CD8-positive, alpha-beta memory T cell (primary cell): Measurements from ENCODE around the gene POLR2C. TPM values are rescaled to one million over a fixed set of nuclear protein-coding genes. Genes with fewer than 3 reads are reported as not detected.
A peak's percentile ranks its signal among the peaks of the same experiment; 100 is the strongest.

Source experiments
- CTCF ChIA-PET: fragments of 350-600 bp; sonication (Branson Sonifier 250); formaldehyde crosslinking; loops from one replicate; lab custom pipeline; 2021; ENCODE audit warnings: antibody characterized with exemption; lab: Charles Lee
- POLR2A ChIA-PET: fragments of 350-600 bp; sonication (Branson Sonifier 250); formaldehyde crosslinking; loops from one replicate; lab custom pipeline; 2021; ENCODE audit warnings: antibody characterized with exemption; lab: Charles Lee
- DNase-seq, 5 donors: peaks; one replicate each; pipeline versions ENCODE4 v3.0.0 to v3.0.0-alpha.2; 2020 to 2022; ENCODE audit warnings: mixed read lengths in 1 of 5
- H3K27ac ChIP-seq: one replicate; pipeline ENCODE4 v1.7.0; 2013; ENCODE audit warnings: low read depth, mild to moderate bottlenecking, low read length, moderate library complexity
- H3K27me3 ChIP-seq: 2 replicates; pipeline ENCODE4 v1.7.0; 2013; ENCODE audit warnings: low read length, mild to moderate bottlenecking; ENCODE audit not compliant: insufficient read depth, poor library complexity, severe bottlenecking
- H3K36me3 ChIP-seq: 2 replicates; pipeline ENCODE4 v1.7.0; 2013; ENCODE audit warnings: mild to moderate bottlenecking, low read length, moderate library complexity; ENCODE audit not compliant: insufficient read depth
- H3K4me1 ChIP-seq: 2 replicates; pipeline ENCODE4 v1.7.0; 2013; ENCODE audit warnings: mild to moderate bottlenecking, low read length, moderate library complexity; ENCODE audit not compliant: insufficient read depth
- H3K4me3 ChIP-seq: 2 replicates; pipeline ENCODE4 v1.7.0; 2013; ENCODE audit warnings: mild to moderate bottlenecking, low read length
- H3K9me3 ChIP-seq: 2 replicates; pipeline ENCODE4 v1.7.0; 2013; ENCODE audit warnings: mild to moderate bottlenecking, low read length
- H3K27ac Mint-ChIP-seq, 8 donors: one replicate each; pipeline ENCODE4 v1.8.0; 2020 to 2021; ENCODE audit warnings: mixed read lengths in 8 of 8, mild to moderate bottlenecking in 6 of 8, inconsistent platforms in 3 of 8, moderate library complexity in 3 of 8
- H3K27me3 Mint-ChIP-seq, 2 donors: one replicate each; pipeline ENCODE4 v1.8.0; 2020 to 2021; ENCODE audit warnings: mixed read lengths in 2 of 2, mild to moderate bottlenecking in 1 of 2, moderate library complexity in 1 of 2
- H3K36me3 Mint-ChIP-seq, 3 donors: one replicate each; pipeline ENCODE4 v1.8.0; 2020 to 2021; ENCODE audit warnings: mixed read lengths in 3 of 3, inconsistent platforms in 1 of 3, mild to moderate bottlenecking in 1 of 3
- H3K4me1 Mint-ChIP-seq, 3 donors: one replicate each; pipeline ENCODE4 v1.8.0; 2020 to 2021; ENCODE audit warnings: mixed read lengths in 3 of 3, inconsistent platforms in 1 of 3, mild to moderate bottlenecking in 1 of 3
- H3K4me3 Mint-ChIP-seq, 7 donors: one replicate each; pipeline ENCODE4 v1.8.0; 2020 to 2021; ENCODE audit warnings: mixed read lengths in 7 of 7, mild to moderate bottlenecking in 6 of 7, moderate library complexity in 4 of 7, inconsistent platforms in 2 of 7
- H3K9me3 Mint-ChIP-seq, 5 donors: one replicate each; pipeline ENCODE4 v1.8.0; 2020 to 2022; ENCODE audit warnings: mixed read lengths in 5 of 5, mild to moderate bottlenecking in 3 of 5, moderate library complexity in 2 of 5, inconsistent platforms in 1 of 5
- polyA plus RNA-seq: library from polyadenylated mRNA; unstranded; fragments of 300-500 nt; fragmentation: Illumina TruSeq; gene quantifications from one replicate; pipeline ENCODE4 v1.2.3, GENCODE V29; 2021
- total RNA-seq, 2 experiments: library from RNA; stranded (reverse); gene quantifications; one replicate each; pipeline ENCODE4 v1.2.3, GENCODE V29; 2021

The POLR2C gene
- total and polyA plus RNA-seq, 3 experiments from 2014 or later: 36.1 to 95.0 (median 92.3) TPM

- no peak overlapping the region for H3K4me3 ChIP-seq
- peaks cover 45% of the 10 kb centered on the region for H3K36me3 ChIP-seq
- no peak for DNase-seq
- no peak overlapping the region for H3K4me3 Mint-ChIP-seq
- no peak overlapping the region for H3K27ac ChIP-seq
- H3K4me1 Mint-ChIP-seq: peaks cover 13 to 22% (median 19%) of the 10 kb centered on the region in 3 donors
- H3K36me3 Mint-ChIP-seq: peaks cover 0 to 58% (median 13%) of the 10 kb centered on the region in 3 donors
- CTCF ChIA-PET: interaction anchor here (0.8 kb wide), 1 partner anchor 10 kb away, joined by 5 read pairs; the partner anchor contains the start of gene POLR2C
- no peaks in the 10 kb centered on the region for H3K27me3 Mint-ChIP-seq
- POLR2A ChIA-PET: interaction anchor here (0.6 kb wide), 1 partner anchor 8 kb away, joined by 3 read pairs; no protein-coding TSS in a partner anchor
- H3K4me1 ChIP-seq: peaks cover 15% of the 10 kb centered on the region
- no peaks in the 10 kb centered on the region for H3K27me3 ChIP-seq
- no peak overlapping the region for H3K27ac Mint-ChIP-seq
- no peaks in the 10 kb centered on the region for H3K9me3 Mint-ChIP-seq
- H3K9me3 ChIP-seq: no peaks in the 10 kb centered on the region
These were observed 10.5 kb upstream of the POLR2C start for GRCh38 chr16:57452021-57452420.

- Histone ChIP-seq H3K27ac (peak overlapping the region; percentile 81), H3K36me3 (peaks cover 28% of the 10 kb centered on the region), H3K4me1 (peaks cover 19% of the 10 kb centered on the region), H3K4me3 (peak overlapping the region; percentile 92), H3K9me3 (no peaks in the 10 kb centered on the region), H3K27me3 (no peaks in the 10 kb centered on the region)
- CTCF ChIA-PET: interaction anchor here (0.8 to 2.4 kb wide), 18 partner anchors 8 to 159 kb away, joined by 3 to 34 read pairs (median 5); partner anchors contain the start of genes CCDC102A, CIAPIN1, COQ9 and DOK4
- Mint-ChIP-seq H3K4me3 (peak overlapping the region; percentile 85 to 100 (median 99)), H3K36me3 (peaks cover 3 to 81% (median 10%) of the 10 kb centered on the region in 3 donors), H3K27me3 (peaks cover 0 to 4% of the 10 kb centered on the region in 2 donors), H3K9me3 (no peaks in the 10 kb centered on the region), H3K4me1 (peaks cover 36 to 42% (median 41%) of the 10 kb centered on the region in 3 donors), H3K27ac (peak overlapping the region; percentile 58 to 100 (median 99))
- DNase-seq: no peak
- POLR2A ChIA-PET: interaction anchor here (1.2 to 2.5 kb wide), 7 partner anchors 15 to 273 kb away, joined by 4 to 22 read pairs (median 5); partner anchors contain the start of genes CCDC102A, CIAPIN1, COQ9 and DOK4
These were observed 491 bp downstream of the POLR2C start for GRCh38 chr16:57462978-57463362.

GRCh38 chr16:57464523-57464922 is 2.0 kb downstream of the POLR2C start:
- CTCF ChIA-PET: interaction anchor here (0.8 to 1.4 kb wide), 4 partner anchors 10 to 164 kb away, joined by 3 to 4 read pairs (median 3); no protein-coding TSS in a partner anchor
- Mint-ChIP-seq H3K4me1 (peaks cover 36 to 45% (median 41%) of the 10 kb centered on the region in 3 donors), H3K36me3 (peaks cover 3 to 82% (median 11%) of the 10 kb centered on the region in 3 donors), H3K27ac (peak overlapping the region in 7 of 8 donors; percentile 0 to 100 (median 74)), H3K4me3 (peak overlapping the region in 3 of 7 donors; percentile 61 to 100 (median 85)), H3K9me3 (no peaks in the 10 kb centered on the region), H3K27me3 (peaks cover 0 to 4% of the 10 kb centered on the region in 2 donors)
- no peaks in the 10 kb centered on the region for H3K27me3 ChIP-seq
- peaks cover 19% of the 10 kb centered on the region for H3K4me1 ChIP-seq
- POLR2A ChIA-PET: interaction anchor here (0.9 to 1.0 kb wide), 2 partner anchors 8 to 17 kb away, joined by 3 to 4 read pairs; partner anchors contain the start of gene COQ9
- no peak overlapping the region for H3K27ac ChIP-seq
- DNase-seq: no peak
- peaks cover 38% of the 10 kb centered on the region for H3K36me3 ChIP-seq
- H3K9me3 ChIP-seq: no peaks in the 10 kb centered on the region
- no peak overlapping the region for H3K4me3 ChIP-seq

- Mint-ChIP-seq H3K4me1 (peaks cover 24 to 34% (median 31%) of the 10 kb centered on the region in 3 donors), H3K4me3 (peak overlapping the region in 1 of 7 donors; percentile 20), H3K27ac (peak overlapping the region in 2 of 8 donors; percentile 23 to 42), H3K27me3 (no peaks in the 10 kb centered on the region), H3K36me3 (peaks cover 0 to 88% (median 10%) of the 10 kb centered on the region in 3 donors), H3K9me3 (no peaks in the 10 kb centered on the region)
- Histone ChIP-seq H3K27ac (no peak overlapping the region), H3K4me1 (peaks cover 15% of the 10 kb centered on the region), H3K27me3 (no peaks in the 10 kb centered on the region), H3K36me3 (peaks cover 52% of the 10 kb centered on the region), H3K9me3 (no peaks in the 10 kb centered on the region), H3K4me3 (no peak overlapping the region)
- ChIA-PET CTCF (no interaction called here), POLR2A (no interaction called here)
- no peak for DNase-seq
These were observed 5.9 kb downstream of the POLR2C start for GRCh38 chr16:57468346-57468745.

- Histone ChIP-seq H3K27me3 (no peaks in the 10 kb centered on the region), H3K9me3 (no peaks in the 10 kb centered on the region), H3K36me3 (peaks cover 48% of the 10 kb centered on the region), H3K27ac (no peak overlapping the region), H3K4me1 (peaks cover 8% of the 10 kb centered on the region), H3K4me3 (no peak overlapping the region)
- no peak for DNase-seq
- H3K4me1 Mint-ChIP-seq: peaks cover 17 to 27% (median 24%) of the 10 kb centered on the region in 3 donors
- CTCF ChIA-PET: no interaction called here
- no peak overlapping the region for H3K4me3 Mint-ChIP-seq
- no peak overlapping the region for H3K27ac Mint-ChIP-seq
- peaks cover 0 to 83% (median 10%) of the 10 kb centered on the region in 3 donors for H3K36me3 Mint-ChIP-seq
- H3K27me3 Mint-ChIP-seq: no peaks in the 10 kb centered on the region
- POLR2A ChIA-PET: no interaction called here
- H3K9me3 Mint-ChIP-seq: no peaks in the 10 kb centered on the region
These were observed 6.6 kb downstream of the POLR2C start for GRCh38 chr16:57469046-57469445.

- no peak overlapping the region for H3K4me3 Mint-ChIP-seq
- CTCF ChIA-PET: no interaction called here
- peaks cover 0 to 75% (median 8%) of the 10 kb centered on the region in 3 donors for H3K36me3 Mint-ChIP-seq
- no peaks in the 10 kb centered on the region for H3K27me3 Mint-ChIP-seq
- POLR2A ChIA-PET: no interaction called here
- DNase-seq: no peak
- Histone ChIP-seq H3K9me3 (no peaks in the 10 kb centered on the region), H3K36me3 (peaks cover 46% of the 10 kb centered on the region), H3K27ac (no peak overlapping the region), H3K4me3 (no peak overlapping the region), H3K27me3 (no peaks in the 10 kb centered on the region), H3K4me1 (peaks cover under 1% of the 10 kb centered on the region)
- peak overlapping the region in 2 of 8 donors; percentile 33 to 73 for H3K27ac Mint-ChIP-seq
- H3K4me1 Mint-ChIP-seq: peaks cover 11 to 21% (median 17%) of the 10 kb centered on the region in 3 donors
- no peaks in the 10 kb centered on the region for H3K9me3 Mint-ChIP-seq
These were observed 7.5 kb downstream of the POLR2C start for GRCh38 chr16:57469917-57470470.

- H3K36me3 Mint-ChIP-seq: peaks cover 0 to 68% (median 8%) of the 10 kb centered on the region in 3 donors
- H3K27me3 Mint-ChIP-seq: no peaks in the 10 kb centered on the region
- no peak for DNase-seq
- ChIA-PET POLR2A (no interaction called here), CTCF (interaction anchor here (0.9 kb wide), 1 partner anchor 8 kb away, joined by 3 read pairs; the partner anchor contains the start of gene POLR2C)
- Histone ChIP-seq H3K27ac (no peak overlapping the region), H3K27me3 (no peaks in the 10 kb centered on the region), H3K4me1 (peaks cover 3% of the 10 kb centered on the region), H3K36me3 (peaks cover 42% of the 10 kb centered on the region), H3K9me3 (no peaks in the 10 kb centered on the region), H3K4me3 (no peak overlapping the region)
- no peak overlapping the region for H3K27ac Mint-ChIP-seq
- peaks cover 7 to 15% (median 10%) of the 10 kb centered on the region in 3 donors for H3K4me1 Mint-ChIP-seq
- no peaks in the 10 kb centered on the region for H3K9me3 Mint-ChIP-seq
- no peak overlapping the region for H3K4me3 Mint-ChIP-seq
These were observed 8.2 kb downstream of the POLR2C start for GRCh38 chr16:57470711-57471110.

- H3K4me3 ChIP-seq: no peak overlapping the region
- Mint-ChIP-seq H3K36me3 (peaks cover 0 to 63% (median 6%) of the 10 kb centered on the region in 3 donors), H3K9me3 (no peaks in the 10 kb centered on the region), H3K4me1 (peaks cover 5 to 15% (median 8%) of the 10 kb centered on the region in 3 donors), H3K27me3 (no peaks in the 10 kb centered on the region), H3K27ac (no peak overlapping the region), H3K4me3 (no peak overlapping the region)
- peaks cover 8% of the 10 kb centered on the region for H3K4me1 ChIP-seq
- CTCF ChIA-PET: interaction anchor here (0.9 kb wide), 2 partner anchors 9 to 49 kb away, joined by 3 read pairs; partner anchors contain the start of gene POLR2C
- POLR2A ChIA-PET: no interaction called here
- H3K36me3 ChIP-seq: peaks cover 37% of the 10 kb centered on the region
- H3K9me3 ChIP-seq: no peaks in the 10 kb centered on the region
- no peak overlapping the region for H3K27ac ChIP-seq
- DNase-seq: no peak
- no peaks in the 10 kb centered on the region for H3K27me3 ChIP-seq
These were observed 8.7 kb downstream of the POLR2C start for GRCh38 chr16:57471209-57471608.
